ENCODE measurements around the gene BACH2.

DNA sequence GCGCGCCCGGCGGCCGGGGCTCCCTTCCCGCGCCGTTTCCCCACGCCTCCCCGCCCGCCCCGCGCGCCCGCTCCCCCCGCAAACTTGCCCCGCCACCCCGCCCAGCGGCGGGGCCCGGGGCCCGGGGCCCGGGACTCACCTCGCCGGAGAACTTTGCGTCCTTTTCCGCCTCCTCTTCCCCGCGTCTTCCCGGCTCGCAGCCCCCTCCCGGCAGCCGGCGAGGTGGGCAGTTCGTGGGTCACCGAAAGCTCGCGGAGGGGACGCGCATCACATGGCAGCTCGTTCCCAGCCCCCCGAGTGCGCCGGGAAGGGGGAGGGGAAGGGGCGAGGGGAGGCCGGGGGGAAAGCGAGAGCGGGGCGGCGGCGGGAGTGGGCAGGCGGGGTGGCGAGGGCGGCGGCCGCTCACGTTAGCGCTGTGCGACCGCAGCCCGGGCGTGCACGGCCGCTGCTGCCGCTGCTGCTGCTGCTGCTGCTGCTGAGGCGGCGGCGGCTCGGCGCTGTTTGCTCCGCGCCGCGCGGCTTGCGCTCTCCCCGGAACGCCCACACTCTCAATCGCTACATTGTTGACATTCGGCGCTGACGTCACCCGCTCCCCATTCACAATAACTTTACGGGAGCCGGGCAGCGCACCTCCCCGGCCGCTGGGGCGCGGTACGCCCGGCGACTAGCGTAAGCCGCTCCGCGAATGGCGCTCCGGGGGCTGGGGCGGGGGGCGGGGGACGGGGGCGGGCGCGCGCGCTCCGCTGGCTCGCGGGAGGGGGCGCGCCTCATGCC is at the start of gene BACH2:
- peak; percentile 77 to 84 for TF ChIP-seq POLR2AphosphoS5 (IDR thresholded peaks at IDR 0.05)
- TF ChIP-seq, protein P1, sequence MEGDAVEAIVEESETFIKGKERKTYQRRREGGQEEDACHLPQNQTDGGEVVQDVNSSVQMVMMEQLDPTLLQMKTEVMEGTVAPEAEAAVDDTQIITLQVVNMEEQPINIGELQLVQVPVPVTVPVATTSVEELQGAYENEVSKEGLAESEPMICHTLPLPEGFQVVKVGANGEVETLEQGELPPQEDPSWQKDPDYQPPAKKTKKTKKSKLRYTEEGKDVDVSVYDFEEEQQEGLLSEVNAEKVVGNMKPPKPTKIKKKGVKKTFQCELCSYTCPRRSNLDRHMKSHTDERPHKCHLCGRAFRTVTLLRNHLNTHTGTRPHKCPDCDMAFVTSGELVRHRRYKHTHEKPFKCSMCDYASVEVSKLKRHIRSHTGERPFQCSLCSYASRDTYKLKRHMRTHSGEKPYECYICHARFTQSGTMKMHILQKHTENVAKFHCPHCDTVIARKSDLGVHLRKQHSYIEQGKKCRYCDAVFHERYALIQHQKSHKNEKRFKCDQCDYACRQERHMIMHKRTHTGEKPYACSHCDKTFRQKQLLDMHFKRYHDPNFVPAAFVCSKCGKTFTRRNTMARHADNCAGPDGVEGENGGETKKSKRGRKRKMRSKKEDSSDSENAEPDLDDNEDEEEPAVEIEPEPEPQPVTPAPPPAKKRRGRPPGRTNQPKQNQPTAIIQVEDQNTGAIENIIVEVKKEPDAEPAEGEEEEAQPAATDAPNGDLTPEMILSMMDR (IDR thresholded peaks at IDR 0.05) = peak in 2 of 3 experiments; percentile 12 to 42
- peak; percentile 29 for TF ChIP-seq POLR2A (IDR thresholded peaks at IDR 0.05; ENCODE audit: low read depth)
